Fibroblast of villous mesenchyme (primary cell): ENCODE measurements around the gene NDFIP1. TPM values are rescaled to one million over a fixed set of nuclear protein-coding genes. Genes with fewer than 3 reads are reported as not detected.

Experiments used
- DNase-seq: peaks from one replicate; pipeline ENCODE4 v3.0.0-alpha.2; 2010; ENCODE audit warnings: low read depth
- H3K4me3 ChIP-seq: 2 replicates; pipeline ENCODE4 v1.5.1; 2011; ENCODE audit warnings: low read depth, mild to moderate bottlenecking, low read length
- total RNA-seq: library from RNA; depleted of rRNA; stranded (reverse); fragments of >200 nt; gene quantifications from 2 replicates; pipeline ENCODE4 v1.2.3, GENCODE V29; 2012
- TF ChIP-seq, protein P1 (sequence below): IDR thresholded peaks from 2 replicates; pipeline ENCODE4 v1.5.1; 2012; ENCODE audit warnings: low read depth, mild to moderate bottlenecking, low read length; ENCODE audit not compliant: insufficient read depth

NDFIP1 gene
- total RNA-seq, 1 donor = 92.0 TPM

DNA sequence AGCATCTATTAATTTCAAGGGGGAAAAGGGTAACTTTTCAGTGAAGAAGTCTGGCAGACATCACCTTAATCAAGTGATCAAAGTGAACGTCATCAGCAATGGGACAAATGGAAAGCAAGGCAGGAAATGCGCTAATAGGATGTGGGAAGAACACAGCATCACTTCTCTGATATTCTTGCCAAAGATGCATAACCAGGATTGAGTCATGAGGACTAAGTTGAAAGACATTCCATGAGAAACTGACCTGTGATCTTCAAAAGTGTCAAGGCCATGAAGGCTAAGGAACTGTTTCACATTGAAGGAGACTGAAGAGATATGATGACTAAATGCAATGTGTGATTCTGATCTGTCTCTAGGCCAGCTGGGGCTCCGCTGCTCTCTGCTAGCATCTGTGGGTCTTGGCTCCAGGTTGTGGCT, 92.9 kb downstream of the NDFIP1 start:
- peak; percentile 85 for DNase-seq
- TF ChIP-seq, protein P1, sequence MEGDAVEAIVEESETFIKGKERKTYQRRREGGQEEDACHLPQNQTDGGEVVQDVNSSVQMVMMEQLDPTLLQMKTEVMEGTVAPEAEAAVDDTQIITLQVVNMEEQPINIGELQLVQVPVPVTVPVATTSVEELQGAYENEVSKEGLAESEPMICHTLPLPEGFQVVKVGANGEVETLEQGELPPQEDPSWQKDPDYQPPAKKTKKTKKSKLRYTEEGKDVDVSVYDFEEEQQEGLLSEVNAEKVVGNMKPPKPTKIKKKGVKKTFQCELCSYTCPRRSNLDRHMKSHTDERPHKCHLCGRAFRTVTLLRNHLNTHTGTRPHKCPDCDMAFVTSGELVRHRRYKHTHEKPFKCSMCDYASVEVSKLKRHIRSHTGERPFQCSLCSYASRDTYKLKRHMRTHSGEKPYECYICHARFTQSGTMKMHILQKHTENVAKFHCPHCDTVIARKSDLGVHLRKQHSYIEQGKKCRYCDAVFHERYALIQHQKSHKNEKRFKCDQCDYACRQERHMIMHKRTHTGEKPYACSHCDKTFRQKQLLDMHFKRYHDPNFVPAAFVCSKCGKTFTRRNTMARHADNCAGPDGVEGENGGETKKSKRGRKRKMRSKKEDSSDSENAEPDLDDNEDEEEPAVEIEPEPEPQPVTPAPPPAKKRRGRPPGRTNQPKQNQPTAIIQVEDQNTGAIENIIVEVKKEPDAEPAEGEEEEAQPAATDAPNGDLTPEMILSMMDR = no peak
- H3K4me3 ChIP-seq = no peak overlapping the region

DNA sequence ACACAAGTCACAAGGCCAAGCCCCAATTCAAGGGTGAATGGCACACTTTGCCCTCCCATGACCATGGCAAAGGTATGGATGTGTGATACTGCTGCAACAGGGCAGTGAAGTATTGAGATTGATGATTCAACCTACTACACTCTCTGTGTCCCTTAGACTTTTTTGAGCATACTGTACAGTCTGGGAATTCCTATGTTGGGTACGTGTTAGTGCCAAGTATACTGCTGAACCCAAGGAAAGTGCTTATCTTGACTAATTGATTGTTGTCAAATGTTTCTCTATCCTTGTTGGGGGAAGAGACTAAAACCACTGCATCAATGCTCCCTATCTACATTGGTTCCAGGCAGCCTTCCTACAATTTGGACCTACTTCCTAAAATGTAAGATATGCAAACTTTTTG, 93.7 kb downstream of the NDFIP1 start:
- TF ChIP-seq, protein P1 = no peak
- no peak for DNase-seq
- H3K4me3 ChIP-seq = no peak overlapping the region

Other genes with a start within 250 kb of the NDFIP1 start
- 0.43 and 3.5 TPM in 2 replicates for gene PCDH1, start 230.4 kb upstream of the NDFIP1 start, total RNA-seq
- 34.1 and 40.6 TPM in 2 replicates for gene DELE1, start 184.9 kb upstream of the NDFIP1 start, total RNA-seq
- under 0.01 TPM in 1 of 2 replicates, not detected in the other for gene PCDH12, start 150.6 kb upstream of the NDFIP1 start, total RNA-seq
- gene RNF14, start 139.7 kb upstream of the NDFIP1 start, total RNA-seq = 56.7 and 76.9 TPM in 2 replicates
- 54.8 and 59.6 TPM in 2 replicates for gene GNPDA1, start 95.8 kb upstream of the NDFIP1 start, total RNA-seq
- gene SPRY4, start 216.2 kb downstream of the NDFIP1 start, total RNA-seq = 22.9 and 23.2 TPM in 2 replicates